Superior temporal gyrus (tissue), 1 donor: ENCODE data around the gene PSMB5.

Experiments used
- DNase-seq: peaks from one replicate; pipeline ENCODE4 v3.0.0-alpha.2; 2016; ENCODE audit errors: extremely low spot score

Gene PSMB5

DNA sequence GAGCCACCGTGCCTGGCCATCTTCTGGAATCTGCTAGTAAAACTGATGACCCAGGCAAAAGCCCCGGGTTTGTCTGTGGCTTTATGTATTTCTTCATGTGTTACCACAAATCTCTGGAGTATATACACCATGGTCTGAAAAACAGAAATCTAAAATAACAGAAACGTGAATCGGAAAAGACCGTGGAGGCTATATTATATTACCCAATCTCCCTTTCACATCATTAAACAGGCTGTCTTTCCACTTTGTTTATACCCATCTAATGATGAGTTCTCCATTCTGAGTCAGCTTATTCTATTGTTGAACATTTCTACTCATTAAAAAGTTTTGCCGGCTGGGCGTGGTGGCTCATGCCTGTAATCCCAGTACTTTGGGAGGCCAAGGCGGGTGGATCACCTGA is 42.8 kb downstream of the PSMB5 start:
- DNase-seq, result no peak

- no peak for DNase-seq
Observed at GRCh38 chr14:22987291-22987690, 47.4 kb downstream of the PSMB5 start.

- peak; percentile 97 for DNase-seq
Observed at GRCh38 chr14:22986508-22987054, 48.1 kb downstream of the PSMB5 start.

- DNase-seq, result no peak
Observed at GRCh38 chr14:22985894-22986507, 48.7 kb downstream of the PSMB5 start.

DNA sequence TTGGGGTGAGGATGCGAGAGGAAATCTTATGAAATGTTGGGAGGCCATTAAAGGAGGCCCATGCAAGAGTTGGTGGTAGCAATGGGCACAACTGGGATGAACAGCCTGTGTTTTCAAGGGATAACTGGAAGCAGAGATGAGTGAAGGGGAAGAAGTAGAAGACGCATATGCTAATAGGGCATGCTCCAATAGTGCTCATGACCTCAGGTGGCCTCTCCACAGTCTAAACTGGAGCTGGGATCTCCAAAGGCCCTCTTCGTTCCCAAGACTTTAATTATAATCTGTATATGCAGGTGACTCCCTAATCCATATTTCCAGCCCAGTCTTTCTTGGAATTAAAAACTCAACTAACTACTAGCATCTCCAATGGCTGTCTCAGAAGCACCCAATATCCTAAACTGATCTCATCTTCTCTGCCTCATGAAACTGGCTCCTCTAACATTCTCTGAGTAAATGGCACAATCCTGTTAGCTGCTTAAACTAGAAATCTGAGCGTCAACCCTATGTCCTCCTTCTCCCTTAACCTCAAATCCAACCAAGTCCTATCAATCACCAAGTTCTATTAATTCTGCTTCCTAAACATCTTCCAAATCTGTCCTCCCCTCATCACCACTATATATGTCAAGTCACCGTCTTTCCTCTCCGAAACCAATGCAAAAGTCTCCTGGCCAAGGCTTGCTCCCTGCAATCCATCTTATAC is 49.6 kb downstream of the PSMB5 start:
- no peak for DNase-seq

DNA sequence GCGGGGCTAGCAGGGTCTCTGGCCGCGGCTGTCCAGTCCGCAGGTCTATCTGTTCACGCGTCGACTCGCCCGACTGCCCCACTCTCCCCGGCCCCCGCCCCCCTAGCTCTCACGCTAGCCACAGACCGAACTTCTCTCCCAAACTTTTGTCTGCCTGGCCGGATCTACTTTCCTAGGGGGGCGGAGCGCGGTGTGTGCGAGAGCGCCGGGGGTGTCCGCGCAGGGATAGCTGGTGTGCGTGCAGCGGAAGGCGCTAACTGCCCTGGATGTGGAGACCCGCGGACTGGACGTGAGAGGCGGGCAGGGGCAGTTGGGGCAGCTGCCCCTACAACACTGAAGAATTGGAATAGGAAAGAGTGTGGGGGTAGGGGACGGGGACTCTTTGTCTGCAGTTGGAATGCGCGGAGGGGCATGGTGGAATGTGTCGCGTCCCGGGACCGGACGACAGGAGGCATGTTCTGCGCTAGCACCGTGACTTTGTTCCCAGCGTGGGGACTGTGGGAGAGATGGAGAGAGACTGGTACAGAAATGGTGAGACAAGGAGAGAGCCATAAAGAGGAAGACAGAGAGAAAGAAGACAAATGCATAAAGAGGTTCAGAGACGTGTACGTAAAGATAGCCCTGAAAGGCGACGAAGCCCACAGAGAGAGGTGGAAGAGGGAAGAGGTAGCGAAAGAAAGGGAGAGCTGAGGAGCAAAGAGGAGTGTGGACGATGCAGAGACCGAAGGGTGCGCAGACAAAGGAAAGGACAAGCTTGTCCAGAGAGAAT is 52.0 kb downstream of the PSMB5 start, which contains the start of gene AJUBA:
AJUBA (minus strand) TSS at position 75 of the 769 bp plus-strand sequence. CDS start 285 bp downstream, outside the sequence.
- DNase-seq, result peak; percentile 27

GRCh38 chr14:22981876-22982476 is 52.7 kb downstream of the PSMB5 start:
- DNase-seq, result no peak

- no peak for DNase-seq
Observed at GRCh38 chr14:22981090-22981875, 53.4 kb downstream of the PSMB5 start.

DNA sequence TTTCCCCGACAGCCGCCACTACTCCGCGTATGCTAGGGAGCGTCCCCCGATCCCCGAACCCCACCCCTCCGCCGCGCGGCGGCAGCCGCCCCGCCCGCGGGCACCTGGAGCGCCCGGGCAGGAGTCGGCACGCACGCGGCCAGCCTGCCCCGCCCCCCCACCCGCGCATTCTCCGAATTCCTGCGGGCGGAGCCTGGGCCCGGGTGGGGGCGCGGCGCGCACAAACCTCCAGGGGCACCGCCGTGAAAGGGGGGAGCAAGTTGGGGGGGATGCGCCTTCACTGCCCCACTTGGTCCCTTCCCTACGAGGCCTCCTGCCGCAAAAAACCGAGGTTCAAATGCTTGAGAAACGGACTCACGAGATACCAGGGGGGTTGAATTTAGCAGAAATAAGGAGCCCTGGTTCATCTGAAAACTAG is 54.0 kb downstream of the PSMB5 start:
- DNase-seq, result no peak

DNA sequence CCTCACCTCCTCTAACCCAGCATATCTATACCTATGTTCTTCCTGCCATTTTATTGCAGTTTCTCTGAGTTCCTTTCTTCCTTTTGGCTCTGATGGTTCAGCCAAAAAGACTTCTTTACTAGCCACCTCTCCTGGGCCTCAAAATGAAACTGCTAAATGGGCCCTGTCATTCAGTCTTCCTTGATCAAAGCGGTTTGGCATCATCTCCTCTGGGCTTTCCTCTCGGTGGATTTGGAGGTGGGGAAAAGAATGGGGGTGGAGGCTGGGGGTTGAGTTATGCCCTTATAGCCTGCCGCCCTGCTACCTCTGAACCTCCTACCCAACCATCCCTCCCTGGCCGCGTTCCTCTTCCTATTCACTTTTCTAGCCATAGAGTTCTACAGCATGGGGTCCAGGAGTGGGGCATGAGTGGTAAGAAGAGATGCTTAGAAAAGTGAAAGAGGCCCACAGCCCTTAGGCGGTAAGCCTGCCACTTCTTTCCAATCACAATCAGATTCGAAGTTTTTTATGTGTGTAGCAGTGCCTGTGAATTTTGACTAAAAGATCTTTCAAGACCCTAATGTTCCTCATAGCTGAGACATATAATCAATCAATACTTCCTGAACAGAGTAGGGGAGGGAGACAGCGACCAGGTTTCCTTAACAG is 54.8 kb downstream of the PSMB5 start:
- DNase-seq, result no peak

DNA sequence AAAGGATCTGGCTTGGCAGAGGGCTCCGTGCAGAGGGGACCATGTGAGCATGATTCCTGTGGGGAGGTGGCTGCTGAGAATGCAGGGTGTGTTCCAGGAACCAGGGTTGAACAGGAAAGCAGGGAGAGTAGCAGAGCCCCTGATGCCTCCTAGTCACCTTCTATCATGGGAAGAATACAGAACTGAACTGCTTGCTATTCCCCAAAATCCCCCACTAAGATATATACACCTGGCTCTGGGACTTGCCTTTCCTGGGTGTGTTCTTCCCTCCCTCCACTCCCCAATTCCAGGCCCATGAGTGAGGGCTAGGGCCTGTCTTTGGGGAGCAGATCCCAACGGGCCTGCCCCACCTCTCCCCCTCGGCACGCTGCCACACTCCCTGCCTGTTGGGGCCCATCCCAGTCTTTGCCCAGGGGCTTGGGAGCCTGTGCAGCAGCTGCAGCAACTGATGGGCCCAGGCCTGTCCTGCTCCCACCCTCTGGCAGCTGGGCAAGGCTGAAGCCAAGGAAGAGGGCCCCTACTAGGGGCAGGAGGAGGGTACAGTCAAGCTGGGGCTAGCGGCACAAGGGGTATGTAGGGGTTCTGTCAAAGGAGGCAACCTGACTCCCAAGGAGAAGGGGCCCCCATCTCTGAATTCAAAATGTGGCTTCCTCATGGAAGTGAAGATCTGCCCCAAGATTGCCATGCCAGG is 55.6 kb downstream of the PSMB5 start:
- no peak for DNase-seq

- DNase-seq, result no peak
Observed at GRCh38 chr14:22978487-22978837, 56.2 kb downstream of the PSMB5 start.

DNA sequence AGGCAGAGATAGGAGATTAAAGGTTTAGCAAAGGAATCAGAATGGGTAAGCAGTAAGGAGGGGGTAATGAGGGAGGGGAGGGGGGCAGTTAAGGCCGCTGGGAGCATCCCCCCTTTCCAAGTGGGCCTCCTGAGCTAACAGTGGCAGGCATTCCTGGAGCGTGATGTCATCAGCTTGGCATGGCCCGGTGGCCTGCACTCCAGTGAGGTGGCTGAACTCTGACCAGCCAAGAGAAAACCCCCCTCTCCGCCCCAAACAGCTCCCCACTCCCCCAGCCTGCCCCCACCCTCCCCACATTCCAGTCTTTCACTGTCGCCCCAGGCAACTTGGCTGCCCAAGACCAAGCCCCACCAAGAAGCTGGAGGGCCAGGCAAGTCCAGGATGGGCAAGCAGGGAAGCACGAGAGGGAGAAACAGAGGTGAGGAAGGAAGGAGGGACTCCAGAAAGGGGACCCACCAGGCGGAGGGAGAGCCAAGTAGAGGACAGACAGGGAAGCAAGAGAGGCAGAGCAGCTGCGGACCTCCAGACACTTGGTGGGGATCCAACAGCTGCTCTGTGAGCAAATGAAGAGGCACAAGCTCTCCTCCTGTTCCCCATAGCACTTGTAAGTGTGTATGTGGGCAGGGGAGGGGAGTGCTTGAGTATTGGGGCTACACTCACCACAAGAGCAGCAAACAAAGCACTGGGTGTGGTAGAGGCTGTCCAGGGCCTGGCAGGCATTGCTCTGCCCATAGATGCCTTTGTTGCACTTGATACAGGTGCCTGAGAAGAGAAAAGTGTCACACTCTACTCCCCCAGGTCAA is 56.8 kb downstream of the PSMB5 start:
- DNase-seq, result no peak

- DNase-seq, result no peak
Observed at GRCh38 chr14:22977434-22977683, 57.3 kb downstream of the PSMB5 start.

GRCh38 chr14:22976620-22977433 is 57.9 kb downstream of the PSMB5 start:
- no peak for DNase-seq
